Tibial nerve (tissue), 3 donors: ENCODE data around the gene GTF2B.

Experiments used
- POLR2A ChIP-seq, 2 donors: fragments of 450-650 bp; IDR thresholded peaks; one replicate each; pipeline ENCODE4 v1.6.1; 2017; ENCODE audit warnings: antibody characterized with exemption in 2 of 2, mild to moderate bottlenecking in 2 of 2, moderate library complexity in 2 of 2
- TF ChIP-seq, protein P1 (sequence below), 5 experiments: fragments of 200-600 bp in 3 of 5; fragments of 450-650 bp in 2 of 5; sonication (generic) in 3 of 5; IDR thresholded peaks; one replicate each; pipeline ENCODE4 v1.5.1; 2016 to 2019; ENCODE audit warnings: antibody characterized with exemption in 5 of 5, mild to moderate bottlenecking in 3 of 5, moderate library complexity in 2 of 5

DNA sequence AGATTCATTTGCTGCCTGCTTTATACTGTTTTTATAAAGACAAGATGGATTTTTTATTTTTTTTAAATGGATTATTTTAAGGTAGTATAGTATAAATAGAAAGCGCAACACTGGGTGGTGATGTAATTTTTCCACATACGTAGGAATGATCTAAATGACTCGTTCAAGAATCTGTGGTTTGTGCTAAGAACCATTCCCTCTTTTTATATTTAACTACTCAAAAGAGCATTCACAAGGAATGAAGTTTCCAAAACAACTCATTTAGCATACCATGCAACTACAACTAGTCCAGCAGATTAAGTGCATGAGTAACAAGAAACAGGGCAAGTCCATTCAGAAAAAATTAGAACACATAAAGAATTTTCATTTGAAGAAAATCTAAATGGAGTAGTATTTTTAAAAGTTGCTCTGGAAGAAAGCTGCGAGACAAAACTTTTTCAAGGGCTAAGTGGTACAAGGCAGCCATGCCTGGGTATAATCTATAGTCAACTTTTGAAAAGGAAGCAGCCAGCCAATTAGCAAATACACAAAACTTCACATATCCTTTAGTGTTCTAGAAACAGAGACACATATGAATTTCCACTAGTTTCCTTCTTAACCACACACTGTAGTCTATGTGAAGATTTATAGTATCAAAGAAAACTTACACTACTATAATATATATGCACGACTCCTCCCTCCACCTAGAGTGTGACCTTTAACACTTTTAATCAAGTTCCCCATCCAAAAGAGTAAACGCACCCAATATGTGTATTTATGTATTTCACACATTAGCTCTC, 23.4 kb downstream of the GTF2B start:
- TF ChIP-seq, protein P1, sequence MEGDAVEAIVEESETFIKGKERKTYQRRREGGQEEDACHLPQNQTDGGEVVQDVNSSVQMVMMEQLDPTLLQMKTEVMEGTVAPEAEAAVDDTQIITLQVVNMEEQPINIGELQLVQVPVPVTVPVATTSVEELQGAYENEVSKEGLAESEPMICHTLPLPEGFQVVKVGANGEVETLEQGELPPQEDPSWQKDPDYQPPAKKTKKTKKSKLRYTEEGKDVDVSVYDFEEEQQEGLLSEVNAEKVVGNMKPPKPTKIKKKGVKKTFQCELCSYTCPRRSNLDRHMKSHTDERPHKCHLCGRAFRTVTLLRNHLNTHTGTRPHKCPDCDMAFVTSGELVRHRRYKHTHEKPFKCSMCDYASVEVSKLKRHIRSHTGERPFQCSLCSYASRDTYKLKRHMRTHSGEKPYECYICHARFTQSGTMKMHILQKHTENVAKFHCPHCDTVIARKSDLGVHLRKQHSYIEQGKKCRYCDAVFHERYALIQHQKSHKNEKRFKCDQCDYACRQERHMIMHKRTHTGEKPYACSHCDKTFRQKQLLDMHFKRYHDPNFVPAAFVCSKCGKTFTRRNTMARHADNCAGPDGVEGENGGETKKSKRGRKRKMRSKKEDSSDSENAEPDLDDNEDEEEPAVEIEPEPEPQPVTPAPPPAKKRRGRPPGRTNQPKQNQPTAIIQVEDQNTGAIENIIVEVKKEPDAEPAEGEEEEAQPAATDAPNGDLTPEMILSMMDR (IDR thresholded peaks at IDR 0.05), result no peak
- TF ChIP-seq POLR2A (IDR thresholded peaks at IDR 0.05), result no peak
